Smooth muscle cell (in vitro differentiated cells): Measurements from ENCODE around the gene RCOR2. TPM values are rescaled to one million over a fixed set of nuclear protein-coding genes. Genes with fewer than 3 reads are reported as not detected.

Source experiments
- DNase-seq: peaks from one replicate; lab custom pipeline; 2025; ENCODE audit not compliant: unreplicated experiment; lab: John Stamatoyannopoulos, UW
- H2AFZ ChIP-seq: fragments of 200-600 bp; sonication (generic); 2 replicates; pipeline ENCODE4 v1.6.0; 2016; ENCODE audit warnings: antibody characterized with exemption, low read depth, mild to moderate bottlenecking
- H3F3A ChIP-seq: fragments of 200-600 bp; sonication (generic); 2 replicates; pipeline ENCODE4 v1.6.0; 2017; ENCODE audit warnings: antibody characterized with exemption, low read depth
- H3K27ac ChIP-seq: fragments of 200-600 bp; sonication (generic); 2 replicates; pipeline ENCODE4 v1.5.1; 2016; ENCODE audit warnings: low read depth, mild to moderate bottlenecking
- H3K27me3 ChIP-seq: fragments of 200-600 bp; sonication (generic); 2 replicates; pipeline ENCODE4 v1.6.1; 2016; ENCODE audit warnings: low read depth, mild to moderate bottlenecking
- H3K36me3 ChIP-seq: fragments of 200-600 bp; sonication (generic); 2 replicates; pipeline ENCODE4 v1.5.1; 2016; ENCODE audit warnings: low read depth
- H3K4me1 ChIP-seq: fragments of 200-600 bp; sonication (generic); 2 replicates; pipeline ENCODE4 v1.5.1; 2016; ENCODE audit warnings: low read depth
- H3K4me2 ChIP-seq: fragments of 200-600 bp; sonication (generic); 2 replicates; pipeline ENCODE4 v1.6.0; 2016; ENCODE audit warnings: mild to moderate bottlenecking
- H3K4me3 ChIP-seq: fragments of 200-600 bp; sonication (generic); 2 replicates; pipeline ENCODE4 v1.5.1; 2016; ENCODE audit warnings: mild to moderate bottlenecking
- H3K79me2 ChIP-seq: fragments of 200-600 bp; sonication (generic); 2 replicates; pipeline ENCODE4 v1.6.0; 2016; ENCODE audit warnings: low read depth, mild to moderate bottlenecking
- H3K9ac ChIP-seq: fragments of 200-600 bp; sonication (generic); 2 replicates; pipeline ENCODE4 v1.6.0; 2016; ENCODE audit warnings: low read depth
- H3K9me3 ChIP-seq: fragments of 200-600 bp; sonication (generic); replicated peaks from 2 replicates; pipeline ENCODE4 v1.5.1; 2016; ENCODE audit warnings: low read depth
- H4K20me1 ChIP-seq: fragments of 200-600 bp; sonication (generic); 2 replicates; pipeline ENCODE4 v1.6.0; 2016; ENCODE audit warnings: low read depth
- CTCF ChIP-seq: fragments of 200-600 bp; sonication (generic); IDR thresholded peaks from 2 replicates; pipeline ENCODE4 v1.5.1; 2017; ENCODE audit warnings: borderline replicate concordance, mild to moderate bottlenecking, antibody characterized with exemption; ENCODE audit not compliant: insufficient read depth, poor library complexity, severe bottlenecking
- WGBS: methylation state at CpG from one replicate; pipeline ENCODE4 v1.1.7; 2016; ENCODE audit warnings: low lambda C conversion rate; 5-methylcytosine and 5-hydroxymethylcytosine counted together
- polyA plus RNA-seq: library from polyadenylated mRNA; unstranded; fragments of >200 nt; fragmentation: Nextera tagmentation; extraction: Ambion mirVana; gene quantifications from 2 replicates; pipeline ENCODE4 v1.2.1, GENCODE V29; 2016
- total RNA-seq: library from RNA; depleted of rRNA; stranded (reverse); fragments of >200 nt; gene quantifications from 2 replicates; pipeline ENCODE4 v1.2.3, GENCODE V29; 2014

RCOR2 gene
- total and polyA plus RNA-seq, 2 experiments from 2014 or later = 8.5 to 8.7 TPM

- DNase-seq = no peak
- no peaks in the 10 kb centered on the region for H4K20me1 ChIP-seq
- no peak for TF ChIP-seq CTCF
- H3K4me1 ChIP-seq = peaks cover 27% of the 10 kb centered on the region
- H3K79me2 ChIP-seq = no peaks in the 10 kb centered on the region
- peaks cover 6% of the 10 kb centered on the region for H3F3A ChIP-seq
- no peaks in the 10 kb centered on the region for H3K9me3 ChIP-seq
- no peak overlapping the region for H3K9ac ChIP-seq
- H2AFZ ChIP-seq = no peak overlapping the region
- no peaks in the 10 kb centered on the region for H3K27me3 ChIP-seq
- no peak overlapping the region for H3K27ac ChIP-seq
- WGBS = 88% methylated on average over 6 of the region's 6 CpGs
- no peak overlapping the region for H3K4me2 ChIP-seq
- H3K36me3 ChIP-seq = no peaks in the 10 kb centered on the region
- H3K4me3 ChIP-seq = no peak overlapping the region
Observed at GRCh38 chr11:63907063-63907462, 9.9 kb downstream of the RCOR2 start.

- DNase-seq = no peak
- peaks cover 5% of the 10 kb centered on the region for H3F3A ChIP-seq
- H2AFZ ChIP-seq = no peak overlapping the region
- no peak overlapping the region for H3K9ac ChIP-seq
- H3K27me3 ChIP-seq = no peaks in the 10 kb centered on the region
- H3K36me3 ChIP-seq = no peaks in the 10 kb centered on the region
- H3K4me3 ChIP-seq = no peak overlapping the region
- 96% methylated on average over 7 of the region's 7 CpGs for WGBS
- H3K4me1 ChIP-seq = peaks cover 27% of the 10 kb centered on the region
- H3K9me3 ChIP-seq = no peaks in the 10 kb centered on the region
- H4K20me1 ChIP-seq = no peaks in the 10 kb centered on the region
- H3K27ac ChIP-seq = no peak overlapping the region
- peak; percentile 28 for TF ChIP-seq CTCF
- H3K79me2 ChIP-seq = no peaks in the 10 kb centered on the region
- no peak overlapping the region for H3K4me2 ChIP-seq
Observed at GRCh38 chr11:63906585-63906984, 10.4 kb downstream of the RCOR2 start.

- no peak for TF ChIP-seq CTCF
- no peak overlapping the region for H2AFZ ChIP-seq
- H3K36me3 ChIP-seq = no peaks in the 10 kb centered on the region
- WGBS = 96% methylated on average over 4 of the region's 4 CpGs
- no peak overlapping the region for H3K9ac ChIP-seq
- peaks cover under 1% of the 10 kb centered on the region for H4K20me1 ChIP-seq
- no peaks in the 10 kb centered on the region for H3K27me3 ChIP-seq
- H3K9me3 ChIP-seq = no peaks in the 10 kb centered on the region
- H3K4me3 ChIP-seq = no peak overlapping the region
- no peak overlapping the region for H3K4me2 ChIP-seq
- no peak overlapping the region for H3K27ac ChIP-seq
- peaks cover 4% of the 10 kb centered on the region for H3F3A ChIP-seq
- DNase-seq = no peak
- H3K79me2 ChIP-seq = no peaks in the 10 kb centered on the region
- peaks cover 23% of the 10 kb centered on the region for H3K4me1 ChIP-seq
Observed at GRCh38 chr11:63906087-63906486, 10.9 kb downstream of the RCOR2 start.

DNA sequence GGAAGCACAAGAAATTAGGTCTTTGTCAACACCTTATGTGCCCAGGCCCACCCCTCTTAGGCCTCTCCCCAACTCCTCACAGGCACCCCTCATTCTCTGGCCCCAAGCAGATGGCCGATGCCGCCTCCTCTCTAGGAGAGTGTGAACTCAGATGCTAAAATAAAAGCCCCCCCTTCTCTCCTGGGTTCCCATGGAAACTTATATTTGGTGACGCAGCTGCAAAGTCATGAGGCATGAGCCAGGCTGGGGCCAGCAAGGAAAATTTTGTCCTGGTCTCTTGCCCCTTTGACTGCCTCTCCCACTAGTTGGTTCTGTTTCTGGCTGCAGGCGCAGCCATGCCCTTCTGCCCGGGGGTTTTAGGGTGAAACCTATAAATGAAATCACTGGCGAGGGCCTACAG lies 11.8 kb downstream of the RCOR2 start:
- WGBS = 93% methylated on average over 6 of the region's 6 CpGs
- Histone ChIP-seq H4K20me1 (peaks cover 4% of the 10 kb centered on the region), H3K79me2 (no peaks in the 10 kb centered on the region), H3F3A (no peaks in the 10 kb centered on the region), H3K4me3 (no peak overlapping the region), H3K27me3 (no peaks in the 10 kb centered on the region), H3K9ac (no peak overlapping the region), H2AFZ (no peak overlapping the region), H3K27ac (no peak overlapping the region), H3K36me3 (peaks cover 5% of the 10 kb centered on the region), H3K4me2 (no peak overlapping the region), H3K9me3 (no peaks in the 10 kb centered on the region), H3K4me1 (peaks cover 14% of the 10 kb centered on the region)
- no peak for TF ChIP-seq CTCF
- DNase-seq = no peak
